ENCODE results near the gene PPP1R12C.

The PPP1R12C gene

DNA sequence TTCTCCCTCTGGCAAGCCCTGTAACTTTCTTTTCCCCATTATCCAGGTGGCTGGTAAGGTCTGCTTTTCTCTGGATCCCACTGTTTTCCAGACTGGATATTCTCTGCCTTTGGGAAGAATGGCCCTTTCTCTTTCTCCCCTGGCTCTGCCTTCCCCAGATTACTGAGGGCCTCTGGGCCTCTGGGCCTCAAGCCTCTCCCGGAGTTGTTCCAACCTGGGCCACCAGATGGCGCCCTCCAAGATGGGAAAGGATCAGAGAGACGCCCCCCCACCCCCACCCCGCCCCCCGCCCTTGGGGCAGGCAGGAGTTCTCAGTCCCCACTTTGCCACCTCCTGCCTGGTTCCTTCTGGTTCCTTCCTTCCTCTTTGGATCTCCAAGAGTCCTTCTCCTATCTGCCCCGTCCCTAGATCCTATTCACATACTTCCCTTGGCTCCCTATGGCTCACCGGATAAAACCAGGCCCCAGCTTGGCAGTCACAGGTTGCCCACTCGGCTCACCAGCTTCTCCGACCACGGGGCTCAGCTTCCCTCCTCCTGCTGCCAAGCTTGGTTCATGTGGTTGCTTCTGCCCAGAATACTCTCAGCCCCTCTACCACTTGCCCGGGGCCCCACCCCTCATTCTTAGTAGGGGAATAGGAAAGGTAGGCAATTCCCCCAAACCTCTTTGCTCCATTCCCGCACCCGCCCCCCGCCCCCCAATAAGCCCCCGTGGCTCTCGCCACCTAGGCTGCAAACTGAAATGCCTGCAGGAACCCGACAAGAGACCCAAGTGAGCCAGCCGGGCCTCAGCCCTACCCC lies 28.7 kb downstream of the PPP1R12C start:
- no peak for DNase-seq

DNA sequence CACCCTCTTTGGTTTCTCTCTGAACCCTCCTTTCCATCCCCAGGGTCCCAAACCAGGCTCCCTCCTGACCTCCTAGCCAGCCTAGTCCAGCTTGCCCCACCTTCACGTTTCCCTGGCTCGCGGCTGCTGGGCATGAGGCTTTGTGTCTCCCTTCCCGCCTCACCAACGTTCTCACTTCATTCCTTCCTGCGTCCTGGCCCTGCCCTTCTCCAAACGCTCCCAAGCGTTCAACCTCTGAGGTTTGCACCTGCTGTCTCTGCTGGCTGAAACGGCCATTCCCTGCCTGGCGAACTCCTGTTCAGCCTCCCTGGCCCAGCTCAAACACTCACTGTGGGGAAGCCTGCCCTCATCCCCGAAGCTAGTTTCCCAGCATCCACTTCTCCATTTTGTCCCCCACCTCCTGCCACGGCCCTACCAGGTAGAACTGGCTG lies 29.4 kb downstream of the PPP1R12C start:
- no peak for DNase-seq

DNA sequence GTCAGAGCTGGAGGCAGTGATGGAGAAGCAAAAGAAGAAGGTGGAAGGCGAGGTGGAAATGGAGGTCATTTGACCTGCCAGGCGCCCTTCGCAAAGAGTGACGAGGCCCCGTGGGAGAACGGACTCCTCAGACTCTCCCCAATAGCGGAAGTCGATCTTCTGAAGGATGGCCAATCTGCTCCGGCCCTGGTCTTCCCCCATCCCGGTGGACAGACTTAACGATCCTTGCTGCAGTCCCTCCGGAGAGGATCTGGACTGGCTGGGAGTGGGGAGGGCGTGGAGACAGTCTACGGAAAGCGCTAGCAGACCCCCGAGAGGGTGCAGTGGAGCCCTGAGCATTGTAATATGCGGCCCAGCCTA lies 29.9 kb downstream of the PPP1R12C start:
- no peak for DNase-seq

DNA sequence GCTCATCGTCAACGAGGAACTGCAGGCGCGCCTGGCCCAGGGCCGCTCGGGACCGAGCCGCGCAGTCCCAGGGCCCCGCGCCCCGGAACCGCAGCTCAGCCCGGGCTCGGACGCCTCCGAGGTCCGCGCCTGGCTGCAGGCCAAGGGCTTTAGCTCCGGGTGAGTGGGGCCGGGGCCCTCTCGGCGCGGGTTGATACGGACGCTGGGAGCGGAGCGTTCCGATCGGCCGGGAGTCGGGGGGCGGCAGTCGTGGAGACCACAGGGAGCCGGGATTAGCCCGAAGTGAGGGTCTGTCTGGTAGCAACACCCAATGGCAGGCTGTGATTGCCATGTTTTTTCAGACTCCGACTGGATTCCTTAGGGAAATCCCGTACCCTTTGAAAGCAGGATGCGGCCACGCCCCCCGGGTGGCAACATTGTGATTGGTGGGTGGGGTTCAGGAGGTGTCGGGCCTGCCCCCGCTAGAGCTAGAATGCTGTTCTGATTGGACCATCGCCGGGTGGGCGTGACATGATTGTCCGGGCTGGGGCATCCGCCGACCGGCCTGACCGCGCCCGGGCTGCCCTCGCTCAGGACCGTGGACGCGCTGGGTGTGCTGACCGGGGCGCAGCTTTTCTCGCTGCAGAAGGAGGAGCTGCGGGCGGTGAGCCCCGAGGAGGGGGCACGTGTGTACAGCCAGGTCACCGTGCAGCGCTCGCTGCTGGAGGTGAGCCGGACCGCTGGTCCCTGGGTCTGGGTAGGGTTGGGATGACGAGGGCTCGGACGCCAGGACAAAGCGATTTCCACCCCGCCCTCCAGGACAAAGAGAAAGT lies 30.5 kb downstream of the PPP1R12C start:
- DNase-seq, result peak; percentile 57

DNA sequence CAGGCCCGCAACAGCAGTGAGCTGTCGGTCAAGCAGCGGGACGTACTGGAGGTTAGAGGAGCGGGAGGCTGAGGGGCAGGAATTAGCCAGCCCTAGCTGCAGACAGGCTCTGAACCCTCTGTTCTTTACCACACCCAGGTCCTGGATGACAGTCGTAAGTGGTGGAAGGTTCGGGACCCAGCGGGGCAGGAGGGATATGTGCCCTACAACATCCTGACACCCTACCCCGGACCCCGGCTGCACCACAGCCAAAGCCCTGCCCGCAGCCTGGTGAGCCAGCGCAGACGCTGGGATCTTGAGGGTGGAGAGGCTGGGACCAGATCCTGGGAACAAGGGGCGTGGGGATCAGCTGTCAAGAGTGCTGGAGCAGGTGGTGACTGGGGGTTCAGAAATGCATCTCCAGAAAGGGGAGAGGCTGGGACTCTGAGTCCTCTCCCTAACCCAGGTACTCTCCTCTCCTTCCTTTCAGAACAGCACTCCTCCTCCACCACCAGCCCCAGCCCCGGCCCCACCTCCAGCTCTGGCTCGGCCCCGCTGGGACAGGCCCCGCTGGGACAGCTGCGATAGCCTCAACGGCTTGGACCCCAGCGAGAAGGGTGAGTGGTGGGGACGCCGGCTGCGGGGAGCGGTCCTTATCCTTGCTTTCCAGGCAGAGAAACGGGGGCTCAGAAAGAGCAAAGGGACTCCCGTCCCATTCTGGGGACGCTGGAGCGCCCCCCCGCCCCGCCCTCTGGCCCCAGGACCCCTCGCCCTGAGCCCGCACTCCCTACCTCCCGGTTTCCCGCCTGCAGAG lies 31.3 kb downstream of the PPP1R12C start:
- DNase-seq, result no peak

DNA sequence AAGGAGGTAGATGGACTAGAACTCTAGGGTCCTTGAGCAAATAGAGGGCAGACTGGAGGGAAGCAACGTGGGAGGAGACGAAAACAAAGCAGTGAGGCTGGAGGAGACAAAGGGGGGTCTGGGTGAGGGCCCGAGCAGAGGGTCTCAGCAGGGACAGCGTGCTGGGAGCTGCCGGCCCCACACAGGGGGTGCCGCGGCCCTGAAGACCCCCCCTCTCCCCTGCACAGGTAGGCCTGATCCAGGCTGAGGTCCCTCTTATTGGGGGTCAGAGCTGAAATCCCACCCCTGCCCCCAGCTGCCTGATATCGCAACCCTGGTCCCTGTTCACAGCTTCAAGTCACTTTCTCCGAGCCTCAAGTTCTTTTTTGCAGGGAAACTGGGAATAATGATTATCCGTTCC lies 33.0 kb downstream of the PPP1R12C start:
- DNase-seq, result no peak

DNA sequence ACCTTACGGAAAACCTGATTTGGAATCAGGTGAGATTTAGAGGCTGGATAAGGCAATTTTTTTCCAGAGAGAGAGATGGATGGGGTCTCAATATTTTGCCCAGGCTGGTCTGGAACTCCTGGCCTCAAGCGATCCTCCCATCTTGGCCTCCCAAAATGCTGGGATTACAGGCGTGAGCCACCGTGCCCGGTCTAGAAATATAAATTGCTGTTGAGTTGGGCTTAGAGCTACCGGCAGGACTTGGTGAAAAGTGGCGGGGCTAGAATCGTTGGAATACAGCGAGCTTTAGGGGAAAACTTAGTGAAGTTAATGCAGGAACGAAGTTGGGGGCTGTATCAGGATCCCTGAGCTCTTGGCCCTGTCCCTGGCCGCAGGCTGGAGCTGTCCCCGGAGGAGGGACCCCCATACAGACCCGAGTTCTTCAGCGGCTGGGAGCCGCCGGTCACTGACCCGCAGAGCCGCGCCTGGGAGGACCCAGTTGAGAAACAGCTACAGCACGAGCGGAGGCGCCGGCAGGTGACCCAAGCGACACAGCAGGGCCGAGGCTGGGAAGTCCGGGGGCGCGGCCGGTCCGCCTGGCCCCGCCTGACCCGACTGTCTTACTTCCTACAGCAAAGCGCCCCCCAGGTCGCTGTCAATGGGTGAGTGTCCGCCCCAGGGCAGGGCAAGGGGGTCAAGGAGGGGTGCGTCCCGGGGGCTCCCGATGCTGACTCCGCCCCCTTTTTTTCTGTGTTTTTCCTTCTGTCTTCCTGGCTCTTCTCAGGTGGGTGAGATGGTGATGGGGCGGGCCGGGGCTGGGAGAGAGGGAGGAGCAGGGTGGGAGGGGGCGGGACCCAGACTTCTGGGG lies 34.2 kb downstream of the PPP1R12C start:
- no peak for DNase-seq

DNA sequence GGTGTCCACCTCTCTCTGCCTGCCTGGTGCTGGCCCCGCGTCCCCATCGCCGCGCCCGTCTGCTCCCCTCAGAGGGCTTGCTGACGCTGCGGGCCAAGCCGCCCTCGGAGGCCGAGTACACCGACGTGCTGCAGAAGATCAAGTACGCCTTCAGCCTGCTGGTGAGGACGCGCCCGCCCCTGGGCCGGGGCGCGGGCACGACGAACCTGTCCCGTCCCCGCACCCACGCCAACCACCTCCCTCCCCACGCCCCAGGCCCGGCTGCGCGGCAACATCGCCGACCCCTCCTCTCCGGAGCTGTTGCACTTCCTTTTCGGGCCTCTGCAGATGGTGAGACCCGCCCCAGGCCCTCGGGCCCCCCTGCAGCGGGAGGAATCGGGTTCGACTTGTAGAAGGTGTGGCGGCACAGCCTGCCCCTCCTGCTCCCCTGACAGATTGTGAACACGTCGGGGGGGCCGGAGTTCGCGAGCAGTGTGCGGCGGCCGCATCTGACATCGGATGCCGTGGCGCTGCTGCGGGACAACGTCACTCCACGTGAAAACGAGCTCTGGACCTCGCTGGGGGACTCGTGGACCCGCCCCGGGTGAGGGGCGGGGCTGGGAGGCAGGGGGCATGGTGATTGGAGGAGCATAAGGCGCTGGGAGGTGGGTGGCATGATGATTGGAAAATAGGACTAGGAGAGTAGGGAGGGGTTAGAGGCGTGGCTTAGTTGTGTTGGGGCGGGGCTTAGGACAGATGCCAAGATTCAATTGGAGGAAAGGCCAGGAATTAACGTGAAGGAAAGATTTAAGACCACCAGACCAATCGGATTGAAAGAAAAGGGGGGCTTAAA lies 35.2 kb downstream of the PPP1R12C start:
- no peak for DNase-seq

DNA sequence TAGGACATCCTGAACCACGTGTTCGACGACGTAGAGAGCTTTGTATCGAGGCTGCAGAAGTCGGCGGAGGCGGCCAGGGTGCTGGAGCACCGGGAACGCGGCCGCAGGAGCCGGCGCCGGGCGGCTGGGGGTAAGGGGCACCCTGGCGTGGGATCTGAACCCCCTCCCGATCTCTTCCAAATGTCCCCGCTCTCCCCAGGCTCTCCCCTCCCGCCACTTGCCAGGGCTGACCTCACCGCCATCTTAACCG lies 35.7 kb downstream of the PPP1R12C start:
- no peak for DNase-seq

DNA sequence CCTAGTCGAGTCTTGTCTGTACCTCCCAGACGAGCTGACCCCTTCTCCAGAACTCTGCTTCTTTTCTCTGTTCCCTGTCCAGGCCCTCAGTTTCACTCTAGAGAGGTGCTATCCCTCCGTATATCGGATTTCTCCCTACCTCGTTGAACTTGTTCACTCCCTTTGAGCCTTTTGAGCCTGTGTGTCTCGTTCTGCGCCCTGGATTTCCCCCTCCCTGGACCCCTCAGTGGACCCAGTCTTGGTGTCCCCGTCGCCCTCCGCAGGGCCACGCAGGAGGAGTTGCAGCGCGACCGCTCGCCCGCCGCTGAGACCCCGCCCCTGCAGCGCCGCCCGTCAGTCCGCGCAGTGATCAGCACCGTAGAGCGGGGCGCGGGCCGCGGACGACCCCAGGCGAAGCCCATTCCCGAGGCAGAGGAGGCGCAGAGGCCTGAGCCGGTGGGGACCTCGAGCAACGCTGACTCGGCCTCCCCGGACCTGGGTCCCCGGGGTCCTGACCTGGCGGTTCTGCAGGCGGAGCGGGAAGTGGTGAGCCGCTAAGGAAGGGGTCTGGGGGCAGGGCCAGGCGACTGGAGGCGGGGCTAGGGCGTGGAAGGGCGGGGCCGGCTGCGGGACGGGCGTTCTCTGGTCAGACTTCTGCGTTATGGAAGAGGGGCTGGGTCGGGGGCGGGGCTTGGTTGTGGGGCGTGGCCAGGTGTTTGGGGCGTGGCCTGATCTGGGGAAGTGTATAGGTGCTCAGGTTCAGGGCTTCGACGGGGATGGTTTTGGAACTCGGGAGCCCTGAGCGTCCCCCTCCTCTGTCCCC lies 36.3 kb downstream of the PPP1R12C start:
- peak; percentile 43 for DNase-seq

DNA sequence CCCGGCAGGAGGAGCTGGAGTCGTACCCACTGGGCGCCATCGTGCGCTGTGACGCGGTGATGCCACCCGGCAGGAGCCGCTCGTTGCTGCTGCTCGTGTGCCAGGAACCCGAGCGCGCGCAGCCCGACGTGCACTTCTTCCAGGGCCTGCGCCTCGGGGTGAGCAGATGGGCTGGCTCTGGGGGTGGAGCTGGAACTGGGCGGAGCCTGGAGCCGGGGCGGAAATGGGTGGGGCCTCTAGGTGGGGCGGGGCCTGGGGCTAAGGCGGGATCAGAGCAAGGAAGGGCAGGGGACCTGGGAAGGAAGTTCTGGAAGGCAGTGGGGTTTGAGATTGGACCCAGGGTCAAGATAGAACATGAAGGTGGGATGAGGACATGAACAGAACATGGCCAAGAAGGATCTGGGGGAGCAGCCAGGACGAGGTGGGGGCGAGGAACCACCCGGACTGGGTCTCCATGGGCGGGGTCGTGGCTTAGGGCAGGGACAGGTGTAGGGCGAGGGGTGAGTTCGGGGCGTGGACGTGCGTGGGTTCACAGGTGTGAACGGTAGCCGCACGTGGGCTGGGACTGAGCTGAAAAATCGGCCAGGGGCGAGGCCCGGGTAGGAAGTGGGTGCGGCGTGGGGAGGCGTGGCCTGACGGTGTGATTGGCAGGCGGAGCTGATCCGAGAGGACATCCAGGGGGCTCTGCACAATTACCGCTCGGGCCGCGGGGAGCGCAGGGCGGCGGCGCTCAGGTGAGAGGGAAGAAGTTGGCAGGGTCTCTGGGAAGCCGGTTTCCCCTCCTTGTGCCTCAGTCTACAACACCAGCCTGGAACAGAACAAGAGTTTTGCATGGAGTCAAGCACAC lies 37.1 kb downstream of the PPP1R12C start:
- DNase-seq, result peak; percentile 67

DNA sequence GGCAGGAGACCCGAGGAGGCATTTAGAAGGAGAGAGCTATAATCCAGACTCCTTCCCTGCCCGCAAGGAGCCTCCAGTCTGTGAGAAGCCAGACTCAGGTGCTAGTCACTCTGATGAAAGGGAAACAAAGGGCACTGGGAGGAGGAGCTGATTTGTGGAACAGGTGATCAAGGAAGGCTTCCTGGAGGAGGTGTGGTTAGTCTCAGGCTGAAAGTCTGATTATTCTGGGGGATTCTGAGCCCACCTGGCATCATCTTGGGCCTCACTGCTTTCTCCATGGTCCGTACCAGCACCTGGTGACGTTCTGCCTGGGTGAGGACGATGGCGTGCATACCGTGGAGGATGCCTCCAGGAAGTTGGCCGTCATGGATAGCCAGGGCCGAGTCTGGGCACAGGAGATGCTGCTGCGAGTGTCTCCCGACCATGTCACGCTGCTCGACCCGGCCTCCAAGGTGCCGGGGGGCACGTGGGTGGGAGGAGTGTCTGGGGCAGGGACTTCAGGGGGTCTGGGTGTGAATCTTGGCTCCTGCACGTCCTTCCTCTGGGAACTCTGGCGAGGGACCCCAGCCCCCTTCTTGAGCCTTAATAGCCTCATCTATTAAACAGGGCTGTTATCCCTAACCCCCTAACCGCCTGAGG lies 37.9 kb downstream of the PPP1R12C start:
- DNase-seq, result no peak

DNA sequence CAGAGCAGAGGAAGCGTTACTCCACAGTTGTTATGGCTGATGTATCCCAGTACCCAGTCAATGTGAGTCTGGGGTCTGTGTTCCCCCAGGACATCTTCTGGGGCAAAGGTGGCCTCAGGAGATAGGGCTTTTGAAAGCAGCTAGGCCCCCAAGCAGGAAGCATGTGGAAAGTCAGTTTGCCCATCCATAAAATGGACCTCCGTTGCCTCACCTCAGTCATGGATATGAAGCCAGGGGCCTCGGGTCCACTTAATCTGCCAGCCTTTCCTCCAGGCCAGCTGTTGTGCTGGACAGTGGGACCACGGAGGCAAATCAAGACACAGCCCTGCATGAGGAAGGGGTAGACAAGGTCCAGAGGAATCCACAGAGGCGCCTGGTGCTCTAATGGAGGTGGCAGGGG lies 38.4 kb downstream of the PPP1R12C start:
- DNase-seq, result no peak

DNA sequence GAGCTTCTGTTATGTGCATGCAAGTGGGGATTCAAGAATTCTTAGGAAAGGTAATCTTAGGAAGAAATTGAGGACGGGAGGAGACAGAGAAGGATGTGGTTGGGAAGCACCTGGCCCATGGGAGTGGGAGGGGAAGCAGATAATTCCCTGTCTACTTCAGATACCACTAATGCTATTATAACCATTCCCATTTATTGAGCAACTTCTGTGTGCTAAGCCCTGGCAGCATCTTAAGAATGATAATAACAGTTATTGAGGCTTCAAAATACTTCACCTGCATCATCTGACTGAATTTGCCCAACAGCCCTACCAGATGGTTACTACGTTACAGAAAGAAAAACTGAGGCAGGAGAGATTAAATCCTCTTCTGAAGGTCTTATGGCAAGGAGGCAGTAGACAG lies 40.3 kb downstream of the PPP1R12C start:
- no peak for DNase-seq

DNA sequence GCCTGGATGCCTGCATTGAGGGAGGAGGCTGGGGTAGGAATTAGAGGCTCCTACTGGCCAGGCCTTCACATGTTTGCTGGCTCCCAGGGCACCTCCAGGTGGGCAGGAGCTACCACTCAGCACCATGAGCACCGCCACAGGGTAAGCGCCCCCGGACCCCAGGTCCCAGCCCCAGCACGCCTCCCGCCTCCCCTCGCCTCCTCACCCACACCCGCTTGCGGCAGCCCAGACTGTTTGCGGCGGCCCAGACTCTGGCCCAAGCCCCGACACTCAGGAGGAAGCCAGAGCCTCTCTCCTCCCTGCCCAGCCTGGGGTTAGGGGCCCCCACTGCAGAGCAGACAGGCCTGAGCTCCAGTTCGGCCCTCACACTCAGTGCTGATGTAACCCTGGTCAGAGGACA lies 41.1 kb downstream of the PPP1R12C start:
- DNase-seq, result no peak

DNA sequence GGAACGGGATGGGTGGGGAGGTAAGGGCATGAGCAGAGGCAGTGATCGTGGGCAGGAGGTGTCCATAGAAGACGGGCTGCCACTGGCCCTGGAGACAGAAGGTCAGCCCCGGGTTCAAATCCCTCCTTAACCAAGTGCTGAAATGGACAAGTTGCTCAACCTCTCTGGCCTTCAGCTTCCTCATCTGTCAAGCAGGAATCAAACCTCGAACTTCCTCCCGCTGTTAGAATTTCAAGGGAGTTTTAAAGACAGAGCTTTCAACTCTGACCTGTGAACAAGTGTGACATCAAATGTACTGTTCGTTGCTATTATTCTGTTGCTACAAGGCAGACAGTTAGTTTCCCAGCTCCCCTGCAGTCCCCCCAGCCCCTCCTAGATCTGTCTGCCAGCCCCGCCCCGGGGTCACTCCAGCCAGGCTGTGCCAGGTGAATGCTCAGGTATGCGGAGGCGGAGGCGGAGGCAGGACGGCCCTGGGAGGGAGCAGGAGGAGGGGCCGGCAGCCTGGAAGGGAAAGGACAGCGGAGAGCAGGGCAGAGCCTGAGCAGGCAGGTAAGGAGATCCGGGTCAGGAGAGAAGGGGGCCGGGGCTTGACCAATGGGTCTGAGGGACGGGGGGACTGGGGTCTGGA lies 42.0 kb downstream of the PPP1R12C start, which contains the start of gene EPS8L1:
Gene EPS8L1, plus strand, starts transcription at position 499 of the 628 bp plus-strand sequence. CDS start 576 bp downstream, outside the sequence.
- DNase-seq, result no peak

DNA sequence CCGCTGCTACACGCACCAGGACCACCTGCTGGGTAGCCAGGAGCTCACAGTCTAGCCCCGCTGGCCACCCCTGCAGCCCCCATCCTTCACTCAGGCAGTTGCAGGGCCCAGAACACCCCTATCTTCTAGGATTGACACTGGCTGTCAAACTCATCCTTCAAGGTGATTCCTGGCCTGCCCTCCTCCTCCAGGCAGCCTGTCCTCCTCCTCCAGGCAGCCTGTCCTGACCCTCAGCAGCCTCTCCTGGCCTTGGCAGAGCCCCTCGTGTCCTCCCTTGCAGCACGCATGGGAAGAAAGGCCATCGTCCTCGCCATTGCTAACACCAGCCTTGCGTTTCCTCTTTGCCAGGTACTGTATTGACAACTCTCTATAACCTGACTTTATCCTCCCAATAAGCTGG lies 45.5 kb downstream of the PPP1R12C start:
- no peak for DNase-seq

DNA sequence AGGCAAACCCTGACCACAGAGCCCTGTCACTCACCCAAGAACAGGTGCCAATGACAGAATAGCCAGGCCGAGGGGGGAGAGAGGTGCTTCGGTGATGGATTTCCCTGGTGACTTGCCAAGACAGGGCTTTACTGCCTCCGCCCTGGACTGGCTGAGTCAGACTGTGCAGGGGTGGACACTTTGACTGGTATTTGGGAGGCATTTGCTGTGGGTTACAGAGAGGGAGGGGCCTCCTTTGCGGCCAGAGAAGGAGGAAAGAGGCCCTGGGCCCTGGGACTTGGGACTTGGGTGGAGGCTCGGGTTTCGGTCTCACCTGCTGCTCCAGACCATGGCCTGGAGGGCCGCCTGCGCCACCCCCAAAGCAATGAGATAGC lies 46.3 kb downstream of the PPP1R12C start:
- DNase-seq, result no peak
